ENCODE results near the gene GGA1.
A peak's percentile ranks its signal among the peaks of the same experiment; 100 is the strongest.
"Not testable (repeated sequence)": the region's sequence is repeated elsewhere in the genome, so short reads cannot be mapped to it uniquely, and the experiment has no call there.

The GGA1 gene

DNA sequence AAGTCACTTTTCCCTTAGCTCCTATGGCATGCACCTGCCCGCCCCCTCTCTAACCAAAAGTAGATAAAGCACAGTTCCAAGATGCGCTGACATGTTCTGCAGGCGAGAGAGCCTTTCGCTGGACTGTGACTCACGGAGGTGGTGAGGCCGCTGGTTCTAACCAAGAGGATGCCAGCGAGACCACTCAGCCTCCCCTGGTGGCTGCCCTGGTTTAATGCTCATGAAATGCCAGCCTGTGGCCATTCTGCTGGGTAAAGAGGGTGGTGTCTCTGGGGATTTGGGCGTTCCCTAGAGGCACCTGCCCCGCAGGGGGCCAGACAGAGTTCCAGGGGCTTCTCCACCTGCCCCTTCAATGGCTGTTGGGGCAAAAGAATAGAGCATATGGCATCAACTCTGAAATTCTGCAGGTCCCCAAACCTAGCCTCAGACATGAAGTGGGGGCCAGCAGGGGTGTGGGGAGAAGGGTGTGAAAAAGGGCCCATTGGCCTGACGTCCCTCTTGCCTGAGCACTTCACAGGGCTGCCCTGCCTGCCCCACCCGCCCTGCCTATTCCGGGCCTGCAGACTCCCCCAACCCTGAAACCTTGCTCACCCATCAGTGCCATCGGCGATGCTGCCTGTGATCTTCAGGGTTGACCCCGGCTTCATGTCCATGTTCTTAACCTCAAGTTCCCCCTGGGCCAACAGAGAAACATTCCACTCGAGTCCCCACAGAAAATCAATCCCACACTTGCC is 37.2 kb upstream of the GGA1 start:
- DNase-seq: peak; percentile 39

DNA sequence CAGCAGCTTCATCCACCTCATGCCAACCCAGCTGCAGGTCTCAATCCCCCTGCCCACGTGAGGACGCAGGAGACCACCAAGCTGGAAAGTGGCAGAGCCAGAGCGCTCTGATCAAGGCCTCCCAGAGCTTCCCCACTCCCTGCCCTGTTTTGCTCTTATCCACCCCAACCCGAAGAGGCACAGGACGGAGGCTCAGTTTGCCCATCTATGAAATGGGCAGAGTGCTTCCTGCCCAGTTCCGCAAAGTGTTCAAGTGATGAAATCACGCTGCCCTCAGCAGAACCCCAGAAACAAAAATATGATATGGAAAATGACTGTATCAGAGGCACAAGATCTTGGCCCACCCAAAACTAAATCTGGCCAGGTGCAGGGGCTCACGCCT is 36.7 kb upstream of the GGA1 start:
- DNase-seq: no peak

DNA sequence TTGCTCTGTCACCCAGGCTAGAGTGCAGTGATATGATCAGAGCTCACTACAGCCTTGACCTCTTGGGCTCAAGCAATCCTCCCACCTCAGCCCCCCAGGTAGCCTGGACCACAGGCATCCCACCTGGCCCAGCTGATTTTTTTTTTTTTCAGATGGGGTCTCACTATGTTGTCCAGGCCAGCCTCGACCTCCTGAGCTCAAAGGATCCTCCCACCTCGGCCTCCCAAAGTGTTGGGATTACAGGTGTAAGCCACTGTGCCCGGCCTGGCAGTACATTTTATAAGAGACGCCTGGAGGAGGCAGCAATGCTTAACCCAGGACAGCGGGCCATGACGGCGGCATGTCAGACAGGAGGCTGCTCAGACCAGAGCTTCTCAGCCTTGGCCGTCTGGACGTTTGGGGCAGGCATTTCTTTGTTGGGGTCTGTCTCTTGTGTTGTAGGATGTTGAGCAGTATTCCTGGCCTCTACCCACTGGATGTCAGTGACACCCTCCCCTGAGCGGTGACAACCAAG is 33.1 kb upstream of the GGA1 start:
- DNase-seq: no peak

DNA sequence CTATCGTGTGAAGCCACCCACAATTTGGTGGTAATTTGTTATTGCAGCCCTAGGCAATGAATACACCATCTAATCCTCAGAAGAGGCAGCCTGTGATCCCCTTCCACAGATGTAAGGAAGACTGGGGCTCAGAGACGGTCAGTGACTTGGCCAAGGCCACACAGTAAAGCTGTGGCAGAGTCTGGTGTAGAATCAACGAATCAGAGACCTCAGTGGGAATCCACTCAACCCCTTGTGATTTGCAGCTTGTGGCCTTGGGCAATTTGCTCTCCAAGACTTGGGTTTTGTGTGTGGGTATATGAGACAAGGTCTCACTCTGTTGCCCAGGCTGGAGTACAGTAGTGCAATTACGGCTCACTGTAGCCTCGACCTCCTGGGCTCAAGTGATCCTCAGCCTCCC is 30.6 kb upstream of the GGA1 start:
- DNase-seq: no peak

DNA sequence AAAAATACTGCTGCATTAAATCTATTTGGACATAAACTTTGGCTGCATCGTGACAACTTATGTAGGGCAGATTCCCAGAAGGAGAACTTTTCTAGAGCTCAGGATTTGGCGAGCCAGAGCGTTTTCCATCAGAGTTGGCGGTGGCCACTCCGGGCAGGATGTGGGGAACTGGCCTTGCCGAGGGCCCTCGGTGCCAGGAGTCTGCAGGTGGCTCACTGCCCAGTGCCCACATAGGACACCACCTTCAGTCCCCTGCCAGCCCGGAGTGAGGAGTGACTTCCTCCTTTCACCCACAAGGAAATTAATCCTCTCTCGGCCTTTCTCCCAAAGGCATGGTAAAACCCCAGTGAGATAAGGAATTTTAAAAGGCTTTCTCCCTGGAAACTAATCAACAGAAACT is 27.1 kb upstream of the GGA1 start:
- no peak for DNase-seq

DNA sequence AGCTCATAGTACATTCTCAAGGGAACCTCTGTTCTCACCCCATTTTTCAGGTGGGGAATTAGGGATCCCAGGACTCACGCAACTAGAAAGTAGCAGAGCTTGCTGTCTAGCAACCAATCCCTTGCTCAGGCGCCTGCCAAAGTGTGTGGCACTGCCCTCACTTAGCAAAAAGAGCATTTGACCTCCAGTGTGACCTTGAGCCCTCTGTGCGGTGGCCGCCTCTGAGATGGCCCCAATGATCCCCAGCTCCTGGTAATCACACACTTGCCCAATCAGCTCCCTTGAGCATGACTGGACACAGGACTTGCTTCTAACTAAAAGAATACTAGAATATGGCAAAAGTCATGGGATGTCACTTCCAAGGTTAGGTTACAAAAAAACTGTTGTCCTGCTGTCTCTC is 26.1 kb upstream of the GGA1 start:
- no peak for DNase-seq

DNA sequence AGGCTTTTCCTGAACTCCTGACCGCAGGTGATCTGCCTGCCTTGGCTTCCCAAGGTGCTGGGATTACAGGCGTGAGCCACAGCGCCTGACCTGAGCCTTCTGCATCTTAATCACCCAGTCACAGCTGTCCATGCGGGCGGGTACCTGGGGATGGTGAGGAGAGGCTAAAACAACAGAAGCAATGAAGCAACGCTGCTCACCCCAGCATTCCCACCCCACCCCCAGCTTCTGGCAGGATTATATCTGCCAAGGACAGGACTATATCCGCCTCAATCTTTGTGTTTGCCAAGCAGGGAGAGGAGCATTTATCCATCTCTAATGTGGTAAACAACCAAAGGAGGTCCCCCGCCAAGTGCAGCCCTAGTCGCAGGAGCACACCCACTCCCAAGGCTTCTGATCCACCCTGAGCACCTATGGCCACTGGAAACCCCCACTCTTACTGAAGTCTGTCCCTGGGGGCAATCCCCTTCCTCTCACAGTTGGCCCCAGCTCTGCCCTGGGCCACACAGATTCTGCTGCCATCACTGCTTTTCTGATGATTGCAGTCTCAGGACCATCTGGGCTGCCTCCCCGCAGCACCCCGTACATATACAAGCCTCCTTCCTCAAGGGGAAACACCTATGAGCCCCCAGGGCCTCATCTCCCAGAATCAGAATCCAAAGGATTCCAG is 20.0 kb upstream of the GGA1 start:
- no peak for DNase-seq

DNA sequence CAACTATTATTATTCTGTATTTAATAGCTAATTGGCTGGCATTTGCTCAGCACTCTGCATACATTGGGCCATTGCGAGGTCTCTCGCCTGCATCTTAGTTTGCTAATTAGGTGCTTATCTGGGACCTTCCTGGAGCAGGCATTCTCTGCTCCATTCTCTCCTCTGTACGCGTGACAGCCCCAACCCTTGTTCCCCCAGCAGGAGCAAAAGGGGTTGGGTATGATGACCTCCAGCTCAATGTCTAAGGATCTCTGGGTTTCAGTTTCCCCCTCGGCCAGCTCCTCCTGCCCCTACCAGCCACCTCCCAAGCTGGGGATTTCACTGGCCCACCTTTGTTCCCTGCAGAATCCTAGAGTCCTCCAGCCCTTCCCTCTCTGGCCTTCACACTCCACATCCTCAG is 19.0 kb upstream of the GGA1 start:
- DNase-seq: no peak

DNA sequence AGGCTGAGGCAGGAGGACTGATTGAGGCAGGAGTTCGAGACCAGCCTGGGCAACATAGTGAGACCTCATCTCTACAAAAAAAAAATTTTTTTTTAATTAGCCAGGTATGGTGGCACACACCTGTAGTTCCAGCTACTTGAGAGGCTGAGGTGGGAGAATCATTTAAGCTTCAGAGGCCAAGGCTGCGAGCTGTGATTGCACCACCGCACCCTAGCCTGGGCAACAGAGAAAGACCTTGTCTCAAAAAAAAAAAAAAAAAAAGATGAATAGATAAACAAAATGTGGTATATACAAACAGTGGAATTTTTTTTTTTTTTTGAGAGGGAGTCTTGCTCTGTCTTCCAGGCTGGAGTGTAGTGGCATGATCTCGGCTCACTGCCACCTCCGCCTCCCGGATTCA is 17.6 kb upstream of the GGA1 start:
- not testable (repeated sequence) for DNase-seq

DNA sequence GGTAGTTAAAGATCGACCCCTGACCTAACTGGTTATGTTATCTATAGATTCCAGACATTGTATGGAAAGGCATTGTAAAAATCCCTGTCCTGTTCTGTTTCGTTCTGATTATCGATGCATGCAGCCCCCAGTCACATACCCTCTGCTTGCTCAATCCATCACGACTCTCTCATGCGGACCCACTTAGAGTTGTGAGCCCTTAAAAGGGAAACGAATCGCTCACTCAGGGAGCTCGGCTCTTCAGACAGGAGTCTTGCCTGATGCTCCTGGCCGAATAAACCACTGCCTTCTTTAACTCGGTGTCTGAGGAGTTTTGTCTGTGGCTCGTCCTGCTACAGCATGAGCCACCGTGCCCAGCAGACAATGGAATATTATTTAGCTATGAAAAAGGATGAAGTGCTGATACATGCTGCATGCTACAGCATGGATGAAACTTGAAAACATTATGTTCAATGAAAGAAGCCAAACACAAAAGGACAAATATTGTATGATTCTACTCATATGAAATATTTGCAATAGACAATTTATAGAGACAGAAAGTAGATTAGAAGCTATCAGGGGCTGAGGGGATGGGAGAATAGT is 16.7 kb upstream of the GGA1 start:
- DNase-seq: no peak

DNA sequence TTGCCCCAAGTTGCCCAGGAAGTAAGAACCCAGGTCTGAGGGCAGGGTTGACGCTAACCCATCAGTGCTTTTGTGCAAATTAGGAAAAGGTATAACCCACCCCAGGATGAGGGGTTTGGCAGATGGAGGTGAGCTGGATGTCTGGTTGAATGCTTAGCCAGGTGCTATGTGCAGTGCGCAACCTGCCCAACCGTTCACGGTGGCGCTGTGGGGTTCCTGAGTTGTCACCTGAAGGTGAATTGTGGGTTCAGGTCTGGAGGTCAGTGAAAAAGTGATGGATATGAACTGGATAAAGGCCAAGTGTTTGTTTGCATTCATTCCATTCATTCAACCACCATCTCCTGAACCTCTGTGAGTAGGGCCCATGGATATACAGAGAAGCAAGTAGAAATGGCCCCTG is 14.4 kb upstream of the GGA1 start:
- no peak for DNase-seq

DNA sequence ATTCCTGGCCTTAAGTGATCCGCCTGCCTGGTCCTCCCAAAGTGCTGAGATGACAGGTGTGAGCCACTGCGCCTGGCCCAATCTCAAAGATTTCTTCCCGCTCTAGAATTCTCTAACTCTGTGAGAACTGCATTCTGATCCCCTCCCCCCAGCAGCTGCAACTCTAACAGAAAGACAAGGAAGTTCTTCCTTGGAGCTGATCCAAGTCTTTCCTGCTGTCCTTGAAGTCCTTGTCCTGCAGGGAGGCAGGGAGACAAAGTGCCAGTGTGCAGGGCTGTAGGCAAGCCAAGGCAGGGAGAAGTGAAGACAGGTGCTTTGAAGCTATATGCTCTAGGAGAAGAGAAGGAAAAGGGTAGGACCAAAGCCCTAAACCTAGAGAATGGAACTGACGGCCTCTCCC is 9.5 kb upstream of the GGA1 start:
- no peak for DNase-seq

DNA sequence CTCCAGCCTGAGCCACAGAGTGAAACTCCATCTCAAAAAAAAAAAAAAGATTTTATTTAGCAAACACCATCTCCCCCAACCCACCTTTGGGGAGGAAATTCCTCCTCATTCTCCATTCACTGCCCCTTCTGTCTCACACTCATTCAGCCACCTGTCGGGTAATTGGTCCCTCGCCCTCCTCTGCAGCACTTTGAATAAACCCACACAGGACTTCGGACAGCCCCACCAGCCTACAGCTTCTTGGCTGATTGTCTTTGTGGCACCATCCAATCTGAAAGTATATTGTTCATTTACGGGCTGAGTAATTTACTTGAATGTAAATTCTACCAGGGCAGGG is 7.5 kb upstream of the GGA1 start:
- DNase-seq: no peak

DNA sequence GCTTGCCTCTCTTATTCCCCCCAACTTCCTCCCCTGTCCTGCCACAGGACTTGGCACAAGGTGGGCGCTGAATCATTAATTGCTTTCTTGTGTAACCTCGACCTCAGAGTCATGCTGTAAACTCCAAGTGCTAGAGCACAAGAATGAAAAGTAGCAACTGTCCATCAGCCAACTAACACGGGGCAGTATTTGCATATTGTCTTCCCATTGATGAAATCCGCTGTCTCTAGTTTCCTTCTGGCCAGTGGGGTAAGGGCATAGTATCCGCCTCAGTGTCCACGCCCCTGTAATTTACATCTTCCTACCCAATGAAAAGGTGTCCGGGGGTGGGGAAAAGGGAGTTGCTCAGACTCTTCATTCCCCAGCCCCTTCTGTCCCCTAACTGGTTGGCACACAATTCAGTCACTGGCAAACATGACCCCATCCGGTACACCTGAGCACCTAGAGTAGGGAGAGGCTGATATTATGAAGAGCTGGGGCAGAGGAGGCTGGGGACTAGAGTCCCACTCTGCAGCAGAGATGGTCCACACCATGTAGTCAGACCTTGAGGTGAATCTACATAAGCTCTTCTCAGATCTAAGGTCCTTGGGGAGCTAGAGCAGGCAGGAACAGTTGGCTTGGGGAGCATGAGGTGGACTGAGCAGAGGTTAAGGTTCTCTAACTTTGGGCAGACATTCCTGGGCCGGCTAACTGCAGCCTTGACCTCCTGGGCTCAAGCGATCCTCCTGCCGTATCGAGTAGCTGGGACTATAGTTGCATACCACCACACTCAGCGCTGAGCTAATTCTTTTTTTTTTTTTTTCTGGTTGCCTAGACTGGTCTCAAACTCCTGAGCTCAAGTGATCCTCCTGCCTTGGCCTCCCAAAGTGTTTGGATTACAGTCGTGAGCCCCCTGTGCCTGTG is 6.8 kb upstream of the GGA1 start:
- peak; percentile 71 for DNase-seq

DNA sequence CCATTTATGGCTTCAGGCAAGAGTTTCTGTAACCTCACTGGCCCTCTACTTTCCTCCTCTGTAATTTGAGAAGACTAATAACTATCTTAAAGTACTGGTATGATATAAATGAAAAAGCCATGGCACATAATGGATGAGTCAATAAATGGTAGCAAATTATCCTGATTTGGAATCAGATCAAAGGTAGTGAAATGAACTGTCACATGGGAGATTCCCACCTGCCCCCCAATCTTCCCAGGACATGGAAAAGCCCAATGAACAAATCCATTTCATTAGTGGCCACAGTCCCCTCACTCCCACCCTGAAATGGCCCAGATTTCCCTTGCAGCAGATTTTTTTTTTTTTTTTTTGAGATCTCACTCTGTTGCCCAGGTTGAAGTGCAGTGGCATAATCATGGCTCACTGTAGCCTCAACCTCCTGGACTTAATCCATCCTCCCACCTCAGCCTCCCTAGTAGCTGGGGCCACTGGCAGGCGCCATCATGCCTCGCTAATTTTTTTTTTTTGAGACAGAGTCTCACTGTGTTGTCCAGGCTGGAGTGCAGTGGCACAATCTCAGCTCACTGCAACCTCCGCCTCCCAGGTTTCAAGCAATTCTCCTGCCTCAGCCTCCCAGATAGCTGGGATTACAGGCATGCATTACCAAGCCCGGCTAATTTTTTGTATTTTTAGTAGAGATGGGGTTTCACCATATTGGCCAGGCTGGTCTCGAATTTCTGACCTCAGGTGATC is 5.9 kb upstream of the GGA1 start:
- DNase-seq: not testable (repeated sequence)

DNA sequence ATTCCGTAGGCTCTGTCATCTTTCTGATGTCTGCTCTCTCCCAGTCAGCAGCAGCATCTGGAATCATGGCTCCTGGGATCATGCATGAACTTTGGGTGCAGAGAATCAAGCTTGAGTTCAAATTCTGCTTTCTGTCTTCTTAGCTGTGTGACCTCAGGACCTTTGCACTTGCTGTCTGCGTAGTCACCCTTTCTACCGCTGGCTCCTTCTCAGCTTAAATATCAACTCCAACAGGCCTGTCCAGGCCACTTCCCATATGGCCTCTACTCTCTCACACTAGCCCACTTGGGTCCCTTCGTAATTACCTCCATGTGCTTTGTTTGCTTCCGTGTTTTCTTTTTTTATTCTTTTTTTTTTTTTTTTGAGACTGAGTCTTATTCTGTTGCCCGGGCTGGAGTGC is 4.6 kb upstream of the GGA1 start:
- no peak for DNase-seq

DNA sequence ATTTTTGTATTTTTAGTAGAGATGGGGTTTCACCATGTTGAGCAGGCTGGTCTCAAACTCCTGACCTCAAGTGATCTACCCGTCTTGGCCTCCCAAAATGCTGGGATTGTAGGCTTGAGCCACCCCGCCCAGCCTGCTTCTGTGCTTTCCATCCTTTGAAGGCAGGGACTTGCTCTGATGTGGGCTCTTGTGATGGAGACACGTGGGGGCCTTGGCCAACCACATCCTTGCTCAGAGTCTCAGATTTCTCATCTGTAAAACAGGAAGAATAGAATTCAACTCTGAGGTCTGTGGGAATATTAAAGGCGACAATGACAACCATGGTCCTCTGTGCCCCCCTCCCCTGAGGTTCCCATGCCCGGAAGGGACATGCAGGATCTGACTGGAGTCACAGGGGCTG is 3.8 kb upstream of the GGA1 start:
- no peak for DNase-seq

DNA sequence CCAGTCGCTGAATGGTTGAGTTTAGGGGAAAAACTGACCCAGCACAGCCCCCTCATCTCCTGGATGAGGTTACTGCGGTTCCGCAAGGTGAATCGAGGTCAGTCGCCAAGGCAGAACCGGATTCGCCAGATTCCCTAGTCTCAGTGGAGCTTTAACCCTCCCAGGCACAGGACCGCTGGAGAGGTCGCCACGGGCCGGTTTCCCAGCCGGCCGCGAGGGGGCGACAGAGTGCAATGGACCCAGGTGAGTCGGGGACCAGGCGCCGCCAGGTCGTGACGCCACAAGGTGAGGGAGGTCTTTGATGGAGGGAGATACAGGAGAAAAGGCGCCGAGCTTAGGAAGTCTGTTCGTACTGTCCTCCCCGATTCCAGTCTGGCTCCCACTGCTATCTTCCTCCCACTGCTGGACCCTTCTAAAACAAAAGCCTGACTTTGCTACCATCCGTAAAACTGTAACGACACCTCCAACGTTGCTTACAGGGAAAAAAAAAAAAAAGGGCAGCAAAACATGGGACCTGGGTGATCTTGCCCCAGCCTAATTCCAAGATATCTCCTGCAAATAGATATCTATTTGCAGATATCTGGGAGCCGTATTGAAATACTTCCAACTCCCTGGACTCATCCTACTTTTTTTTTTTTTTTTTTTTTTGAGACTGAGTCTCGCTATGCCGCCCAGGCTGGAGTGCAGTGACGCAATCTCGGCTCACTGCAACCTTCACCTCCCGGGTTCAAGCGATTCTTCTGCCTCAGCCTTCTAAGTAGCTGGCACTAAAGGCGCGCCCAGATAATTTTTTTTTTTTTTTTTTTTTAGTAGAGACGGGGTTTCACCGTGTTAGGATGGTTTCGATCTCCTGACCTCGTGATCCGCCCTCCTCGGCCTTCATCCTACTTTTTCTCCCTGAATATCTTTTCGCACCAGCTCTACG is 1.4 kb upstream of the GGA1 start:
- peak; percentile 75 for DNase-seq

DNA sequence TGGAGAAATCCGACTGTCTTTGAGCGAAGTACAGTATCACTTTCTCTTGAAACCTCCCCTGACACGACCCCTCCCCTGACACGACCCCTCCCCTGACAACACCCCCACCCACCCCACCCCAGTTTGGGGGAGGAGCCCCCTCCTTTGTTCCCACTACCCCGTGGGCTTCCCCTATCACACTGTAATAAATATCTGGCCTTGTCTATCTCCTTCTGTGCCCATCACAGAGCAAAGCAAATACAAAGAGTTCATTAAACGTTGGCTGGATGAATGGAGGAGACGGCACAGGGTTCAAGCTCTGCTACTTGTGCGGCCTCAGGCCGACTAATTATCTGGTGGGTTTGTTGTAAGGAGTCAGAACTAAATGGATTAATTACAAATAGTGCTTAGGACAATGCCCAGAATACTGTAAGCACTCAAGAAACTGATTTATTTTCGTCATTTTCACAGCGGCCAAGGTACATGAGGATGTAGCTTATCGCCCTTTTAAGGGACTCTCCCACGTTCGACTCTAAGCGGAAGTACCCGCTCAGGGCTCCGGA is 628 bp upstream of the GGA1 start:
- no peak for DNase-seq

DNA sequence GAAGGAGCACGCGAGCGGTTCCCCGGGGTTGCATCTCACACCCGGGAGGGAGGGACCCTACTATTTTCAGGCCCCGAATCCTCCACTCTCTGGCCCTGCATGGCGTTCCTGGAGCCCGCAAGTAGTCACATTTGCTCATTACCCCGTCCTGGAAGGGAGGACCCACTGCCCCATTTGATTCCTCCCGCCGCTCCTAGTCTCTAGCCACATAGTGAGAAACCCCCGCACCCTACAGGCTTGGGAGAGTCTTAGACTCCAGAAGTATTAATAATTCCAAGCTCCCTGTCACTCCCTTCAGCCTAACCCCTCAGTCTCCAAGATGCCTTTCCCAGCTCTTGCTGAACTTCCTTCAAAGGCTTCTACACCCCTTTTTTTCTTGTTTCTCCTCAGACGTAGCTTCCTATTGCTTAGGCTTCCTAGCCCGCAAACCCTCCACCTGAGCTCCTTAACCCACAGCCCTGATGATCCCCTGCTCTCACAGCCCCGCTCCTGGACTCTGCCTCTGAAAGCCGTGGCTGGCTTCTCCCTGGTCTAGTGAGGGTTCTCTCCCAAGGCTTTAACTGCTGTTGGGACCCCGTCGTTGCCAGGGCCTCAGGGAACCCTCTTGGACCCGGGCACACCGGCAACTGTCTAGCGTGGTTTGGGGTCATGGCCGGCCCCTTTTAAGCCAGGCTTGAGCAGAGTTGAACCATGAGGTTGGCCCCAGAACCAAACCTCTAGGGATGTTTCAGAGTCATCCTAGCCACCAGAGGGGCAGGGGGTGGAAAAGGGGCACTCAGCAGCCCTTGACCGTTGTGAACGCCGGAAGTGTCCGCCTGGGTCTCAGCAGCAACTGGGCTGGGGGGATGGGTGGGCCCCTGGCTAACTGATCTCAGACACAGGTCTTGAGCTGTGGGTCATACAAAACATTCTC is 862 bp downstream of the GGA1 start:
- DNase-seq: peak; percentile 54

Measured in hematopoietic multipotent progenitor cell treated with erythropoietin and hydrocortisone succinate and interleukin-3 and kit ligand, for 4 days (in vitro differentiated cells).